Stimulated activated CD4-positive, alpha-beta T cell treated with anti-CD3 and anti-CD28 coated beads, Interleukin-2, amount 100 ng/mL, for 4 hours (primary cell): ENCODE results near the gene GADD45G.

Experiments used
- DNase-seq: peaks from one replicate; pipeline ENCODE4 v3.0.0-alpha.2; 2020; ENCODE audit warnings: low read depth

GADD45G gene

GRCh38 chr9:89609426-89610006 lies 4.7 kb downstream of the GADD45G start:
- DNase-seq: no peak

GRCh38 chr9:89610391-89610925 lies 5.6 kb downstream of the GADD45G start:
- no peak for DNase-seq

DNA sequence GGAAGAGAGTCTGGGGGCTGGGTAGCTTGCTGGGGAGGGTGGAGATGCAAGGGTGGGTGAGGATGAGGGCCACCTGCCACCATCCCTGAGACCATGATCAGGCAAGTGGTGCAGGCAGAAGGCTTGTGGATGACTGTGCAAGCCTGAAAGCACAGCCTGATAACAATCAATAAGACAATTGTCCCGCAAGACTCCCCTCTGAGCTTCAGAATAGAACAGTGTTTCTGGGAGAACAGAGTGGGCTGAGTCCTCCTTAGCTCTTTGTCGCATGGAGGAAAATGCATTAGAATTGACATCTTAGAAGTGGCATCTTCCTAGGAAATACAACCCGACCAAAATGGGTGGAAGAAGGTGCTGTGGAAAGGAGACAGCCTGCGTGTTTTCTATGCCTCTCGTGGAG lies 6.6 kb downstream of the GADD45G start:
- DNase-seq: no peak

DNA sequence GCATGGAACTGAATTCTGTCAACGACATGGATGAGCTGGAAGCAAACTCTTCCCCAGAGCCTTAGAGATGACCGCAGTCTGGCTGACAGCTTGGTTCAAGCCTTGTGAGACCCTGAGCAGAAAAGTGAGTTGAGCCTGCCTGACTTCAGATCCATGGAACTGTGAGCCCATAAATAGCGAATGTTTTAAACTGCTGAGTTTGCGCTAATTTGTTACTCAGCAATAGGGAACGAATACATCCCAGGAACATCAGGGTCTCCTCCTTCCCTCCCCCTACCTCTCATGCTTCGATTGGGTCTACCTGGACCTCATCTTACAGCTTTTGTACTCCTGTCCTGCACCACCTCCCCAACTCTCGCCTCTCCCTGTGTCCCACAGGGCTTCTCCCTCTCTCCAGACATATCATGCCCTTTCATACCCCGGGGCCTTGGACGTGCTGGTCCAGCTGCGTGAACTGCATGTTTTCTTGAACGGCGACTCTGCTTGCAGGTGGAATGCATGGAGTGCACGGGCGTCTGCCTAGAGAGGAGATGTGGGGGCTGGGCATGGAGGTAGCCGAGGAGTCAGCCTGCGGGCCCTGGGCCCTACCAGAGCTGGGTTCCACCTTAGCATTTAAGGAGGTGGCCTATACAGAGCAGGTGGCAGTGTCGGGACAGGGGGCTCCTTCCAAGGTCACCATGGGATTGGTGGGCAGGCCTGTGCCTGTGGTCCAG lies 7.9 kb downstream of the GADD45G start:
- no peak for DNase-seq

- no peak for DNase-seq
Measured at GRCh38 chr9:89613912-89614892, 9.4 kb downstream of the GADD45G start.

- no peak for DNase-seq
Measured at GRCh38 chr9:89615661-89616060, 10.8 kb downstream of the GADD45G start.

DNA sequence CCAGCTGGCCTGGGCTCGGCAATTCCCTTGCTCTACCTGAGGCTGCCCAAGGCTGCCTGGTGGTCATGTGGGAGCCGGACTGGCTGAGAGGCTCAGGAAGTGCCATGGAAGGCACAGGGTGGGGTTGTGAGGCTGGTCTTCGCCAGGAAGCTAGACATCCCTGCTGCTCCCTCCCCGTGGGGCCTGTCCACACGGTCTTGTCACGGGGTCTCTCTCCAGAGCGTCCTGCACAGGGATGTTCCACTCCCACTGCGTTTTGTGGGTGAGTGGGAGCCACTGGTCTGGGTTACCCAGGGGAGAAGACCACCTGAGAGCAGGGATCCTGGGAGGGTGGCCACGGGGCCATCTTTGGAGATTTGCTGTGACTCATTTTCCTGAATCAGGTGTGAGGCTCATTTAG lies 11.6 kb downstream of the GADD45G start:
- DNase-seq: no peak

- DNase-seq: no peak
Measured at GRCh38 chr9:89617978-89618377, 13.2 kb downstream of the GADD45G start.

DNA sequence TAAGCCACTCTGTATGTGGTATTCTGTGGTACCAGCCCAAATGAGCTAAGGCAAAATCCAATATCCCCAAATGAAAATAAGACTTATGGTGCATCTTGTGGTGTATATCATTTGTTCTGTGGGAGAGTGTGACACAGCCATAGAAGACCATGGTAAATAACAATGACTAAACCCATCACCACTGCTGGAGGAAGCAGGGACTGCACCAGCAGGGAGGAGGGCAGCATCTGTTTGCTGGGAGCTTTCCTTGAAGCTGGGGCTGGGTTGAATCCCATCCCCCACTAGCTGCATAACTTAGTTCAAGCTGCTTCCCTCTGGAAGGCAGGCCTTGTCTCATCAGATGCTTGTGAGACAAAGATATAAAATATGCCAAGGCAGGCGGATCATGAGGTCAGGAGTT lies 14.2 kb downstream of the GADD45G start:
- DNase-seq: no peak

DNA sequence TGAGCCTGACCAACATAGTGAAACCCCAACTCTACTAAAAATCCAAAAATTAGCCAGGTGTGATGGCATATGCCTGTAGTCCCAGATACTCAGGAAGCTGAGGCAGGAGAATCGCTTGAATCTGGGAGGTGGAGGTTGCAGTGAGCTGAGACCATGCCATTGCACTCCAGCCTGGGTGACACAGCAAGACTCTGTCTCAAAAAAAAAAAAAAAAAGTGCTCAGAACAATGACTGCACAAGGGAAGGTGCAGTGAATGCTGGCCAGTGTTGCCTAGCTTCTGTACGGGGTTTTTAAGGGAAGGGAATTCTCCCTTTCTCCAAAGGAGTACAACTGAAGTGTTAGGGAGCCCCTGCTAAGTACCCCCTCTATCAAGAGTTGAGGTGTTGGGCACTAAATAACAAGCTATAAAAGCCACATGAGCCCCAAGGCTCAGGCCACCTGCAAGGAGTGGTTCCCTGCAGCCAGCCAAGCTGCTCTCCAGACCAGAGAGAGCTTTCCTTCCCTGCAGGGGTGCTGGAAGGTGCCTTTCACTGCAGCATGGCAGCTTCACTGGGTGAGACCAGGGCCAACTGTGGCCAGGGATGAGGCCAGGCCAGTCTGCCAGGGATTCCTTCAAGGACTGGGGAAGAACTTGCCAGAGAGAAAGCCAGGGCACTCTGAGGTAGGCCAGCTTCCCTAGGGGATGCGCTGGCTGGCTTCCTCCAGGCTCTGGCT lies 14.8 kb downstream of the GADD45G start:
- DNase-seq: no peak

GRCh38 chr9:89621031-89621430 lies 16.2 kb downstream of the GADD45G start:
- no peak for DNase-seq

DNA sequence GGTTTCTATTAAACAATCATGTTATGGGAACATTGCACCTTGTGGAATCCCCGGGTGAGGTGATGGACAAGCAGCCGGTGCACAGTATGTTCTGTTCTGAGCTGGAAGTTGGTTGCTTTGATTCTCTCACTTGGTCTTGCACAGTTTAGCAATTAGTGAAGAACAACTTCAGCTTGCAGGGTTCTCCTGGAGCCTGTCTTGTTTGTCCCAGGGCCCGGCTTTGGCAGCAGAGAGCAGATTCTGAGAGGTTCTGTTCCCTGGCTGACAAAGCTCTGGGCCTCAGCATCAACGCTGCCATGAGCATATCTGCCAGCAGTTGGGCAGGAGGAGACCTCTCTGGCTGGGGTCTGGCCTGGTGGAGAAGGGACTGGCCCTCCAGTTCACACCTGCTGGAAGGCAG lies 16.9 kb downstream of the GADD45G start:
- DNase-seq: no peak

DNA sequence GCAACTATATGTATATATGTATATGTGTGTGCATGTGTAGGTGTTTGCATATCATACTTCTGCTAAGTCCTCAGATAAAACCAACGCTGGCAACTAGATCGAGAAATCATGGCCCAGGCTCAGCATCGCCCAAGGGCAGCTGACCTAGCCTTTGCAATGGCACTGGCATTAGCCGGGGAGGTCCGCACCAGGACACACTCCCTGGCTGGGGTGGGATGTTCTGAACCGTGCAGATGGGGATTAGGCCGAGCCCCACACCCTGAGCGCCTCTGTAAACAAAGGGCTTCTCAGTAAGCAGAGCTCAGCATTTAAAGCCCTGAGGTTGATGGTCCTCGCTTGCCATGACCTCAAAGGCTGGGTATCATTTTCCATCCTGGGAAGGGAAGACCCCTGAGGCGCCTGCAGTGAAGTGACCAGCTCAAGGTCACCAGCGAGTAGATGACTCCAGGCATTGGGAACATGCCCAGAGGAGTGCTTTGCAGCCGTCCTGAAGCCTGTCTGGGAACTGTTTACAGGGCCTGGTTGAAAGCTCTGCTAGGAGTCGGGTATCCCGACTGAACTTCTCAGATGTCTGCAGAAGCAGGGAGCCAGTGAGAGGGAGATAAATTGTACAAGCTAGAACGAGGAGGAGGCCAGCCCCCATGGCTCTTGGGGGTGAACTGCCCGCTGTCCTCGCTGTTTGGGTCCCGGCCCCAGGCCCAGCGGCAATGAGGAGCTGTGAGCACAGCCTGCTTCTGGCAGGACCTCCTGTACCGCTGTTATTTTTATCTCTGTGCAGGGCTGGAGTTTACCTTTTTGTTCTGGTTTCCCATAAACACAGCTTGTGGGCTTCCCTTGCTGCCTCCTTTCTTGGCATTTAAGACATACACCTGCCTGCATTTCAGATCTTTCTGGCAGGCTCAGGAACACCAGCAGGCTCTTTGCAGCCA lies 18.4 kb downstream of the GADD45G start:
- DNase-seq: no peak

GRCh38 chr9:89623925-89624420 lies 19.2 kb downstream of the GADD45G start:
- no peak for DNase-seq

DNA sequence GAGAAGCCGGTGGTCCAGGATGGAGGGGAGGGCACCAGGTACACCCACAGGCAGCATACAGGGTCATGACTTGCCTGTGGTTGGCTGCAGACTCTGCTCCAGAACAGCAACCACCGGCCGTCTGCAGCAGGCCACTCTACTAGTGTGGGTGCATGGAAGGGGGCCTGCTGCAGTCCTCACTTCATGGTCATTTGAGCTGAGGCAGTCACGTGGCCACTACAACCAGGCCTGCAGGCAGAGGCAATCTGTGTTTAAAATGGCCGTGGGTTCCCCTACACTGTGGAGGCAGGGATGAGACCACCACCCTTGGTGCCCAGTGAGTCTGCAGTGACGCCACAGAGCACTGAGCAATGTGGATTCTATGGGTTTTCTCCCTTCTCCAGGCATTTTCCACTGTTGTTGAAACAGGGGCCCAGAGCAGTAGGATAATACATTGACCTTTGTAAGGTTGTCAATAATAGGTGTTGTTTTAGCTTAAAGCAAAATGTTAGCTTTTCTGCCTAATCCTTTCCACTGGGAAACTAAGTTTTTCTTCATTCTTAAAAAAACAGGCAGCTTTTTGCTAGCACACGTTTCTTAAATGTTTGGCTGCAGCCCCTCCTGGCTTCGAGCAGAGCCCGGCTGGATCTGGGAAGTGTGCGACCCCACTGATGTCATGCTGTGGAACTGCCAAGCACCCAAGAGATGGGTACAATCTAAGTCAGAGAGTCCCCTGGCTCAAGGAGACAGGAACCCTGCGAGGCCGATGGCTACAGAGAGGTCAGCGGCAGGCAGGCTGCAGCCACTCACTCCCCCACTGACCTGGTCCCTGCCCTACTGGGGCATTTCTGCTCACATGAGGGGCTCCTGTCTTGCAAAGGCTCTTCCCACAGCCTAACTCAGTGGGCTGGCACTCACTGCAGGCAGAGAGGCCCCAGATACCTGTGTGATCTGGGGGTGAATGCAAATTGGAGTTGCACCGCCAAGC lies 21.2 kb downstream of the GADD45G start:
- DNase-seq: no peak

DNA sequence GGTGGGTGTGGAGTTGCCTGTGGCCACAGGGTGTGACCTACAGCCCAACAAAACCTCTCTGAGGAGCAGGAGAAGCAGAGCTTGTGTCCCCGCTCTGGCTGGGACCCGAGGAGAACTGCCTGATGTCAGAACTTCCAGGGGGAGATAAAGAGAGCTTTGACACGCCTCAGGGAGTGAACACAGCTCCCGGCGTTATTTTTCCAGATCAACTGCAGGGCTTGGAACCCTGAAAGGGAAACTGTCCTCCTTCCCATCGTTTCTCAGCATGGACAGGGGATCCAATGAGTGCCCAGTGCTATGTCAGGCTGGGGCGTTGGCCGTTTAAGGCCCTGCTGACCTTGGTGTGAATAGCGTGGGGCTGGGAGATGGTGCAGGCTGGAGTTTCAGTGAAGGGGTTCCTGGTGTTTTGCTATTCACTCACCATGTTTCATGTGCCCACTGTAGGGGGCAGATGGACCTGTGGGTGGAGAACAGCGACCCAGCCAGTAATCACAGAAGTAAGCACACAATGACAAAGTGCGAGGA lies 22.0 kb downstream of the GADD45G start:
- no peak for DNase-seq

DNA sequence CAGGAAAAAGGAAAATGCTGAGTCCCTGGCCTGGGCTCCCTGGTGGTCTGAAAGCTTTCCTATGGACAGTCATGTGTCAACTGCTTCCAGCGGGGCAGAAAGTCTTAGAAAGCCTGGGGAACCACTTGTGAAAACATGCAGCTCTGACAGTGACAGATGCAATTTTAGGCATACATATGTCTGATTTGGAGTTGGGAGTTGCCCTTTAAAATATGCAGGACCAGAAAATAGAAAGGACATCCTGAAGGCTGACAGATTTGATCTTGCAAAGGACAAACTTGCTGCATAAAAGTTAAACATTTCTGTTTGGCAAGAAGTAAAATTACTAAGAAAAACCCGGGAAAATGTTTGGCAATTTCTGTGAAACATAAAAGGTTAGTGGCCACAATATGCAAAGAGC lies 23.8 kb downstream of the GADD45G start:
- DNase-seq: no peak

- no peak for DNase-seq
Measured at GRCh38 chr9:89629081-89629976, 24.5 kb downstream of the GADD45G start.
